C4-2B (cell line): ENCODE results near the gene RTN3.

Experiments
- H3K27ac ChIP-seq: fragments of 450-650 bp; 2 replicates; pipeline ENCODE4 v1.5.1; 2017
- ZFX ChIP-seq: fragments of 450-650 bp; IDR thresholded peaks from 2 replicates; pipeline ENCODE4 v1.6.1; 2017
- TF ChIP-seq, protein P1 (sequence below): fragments of 450-650 bp; conservative IDR thresholded peaks from 2 replicates; pipeline ENCODE4 v1.5.1; 2017; ENCODE audit warnings: mild to moderate bottlenecking

The RTN3 gene

DNA sequence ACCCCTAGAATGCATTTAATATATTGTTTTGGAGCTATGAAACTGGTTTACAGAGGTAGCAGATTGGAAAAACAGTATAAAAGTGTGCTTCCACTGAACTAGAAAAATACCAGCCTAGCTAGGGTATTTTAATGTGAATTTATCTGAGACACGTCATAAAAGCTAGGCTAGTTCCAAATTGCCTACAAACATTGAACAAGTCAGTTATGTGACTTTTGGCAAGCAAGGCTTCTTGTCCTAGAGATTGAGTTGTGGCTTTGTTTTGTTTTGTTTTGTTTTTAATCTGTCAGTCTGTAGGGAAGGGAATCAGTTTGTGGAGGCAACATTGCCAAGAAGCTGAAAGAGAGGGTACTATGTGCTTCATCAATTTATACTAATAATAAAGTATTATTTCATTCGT, 24.2 kb downstream of the RTN3 start:
- TF ChIP-seq ZFX: no peak
- TF ChIP-seq, protein P1, sequence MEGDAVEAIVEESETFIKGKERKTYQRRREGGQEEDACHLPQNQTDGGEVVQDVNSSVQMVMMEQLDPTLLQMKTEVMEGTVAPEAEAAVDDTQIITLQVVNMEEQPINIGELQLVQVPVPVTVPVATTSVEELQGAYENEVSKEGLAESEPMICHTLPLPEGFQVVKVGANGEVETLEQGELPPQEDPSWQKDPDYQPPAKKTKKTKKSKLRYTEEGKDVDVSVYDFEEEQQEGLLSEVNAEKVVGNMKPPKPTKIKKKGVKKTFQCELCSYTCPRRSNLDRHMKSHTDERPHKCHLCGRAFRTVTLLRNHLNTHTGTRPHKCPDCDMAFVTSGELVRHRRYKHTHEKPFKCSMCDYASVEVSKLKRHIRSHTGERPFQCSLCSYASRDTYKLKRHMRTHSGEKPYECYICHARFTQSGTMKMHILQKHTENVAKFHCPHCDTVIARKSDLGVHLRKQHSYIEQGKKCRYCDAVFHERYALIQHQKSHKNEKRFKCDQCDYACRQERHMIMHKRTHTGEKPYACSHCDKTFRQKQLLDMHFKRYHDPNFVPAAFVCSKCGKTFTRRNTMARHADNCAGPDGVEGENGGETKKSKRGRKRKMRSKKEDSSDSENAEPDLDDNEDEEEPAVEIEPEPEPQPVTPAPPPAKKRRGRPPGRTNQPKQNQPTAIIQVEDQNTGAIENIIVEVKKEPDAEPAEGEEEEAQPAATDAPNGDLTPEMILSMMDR: no peak
- H3K27ac ChIP-seq: no peak overlapping the region

DNA sequence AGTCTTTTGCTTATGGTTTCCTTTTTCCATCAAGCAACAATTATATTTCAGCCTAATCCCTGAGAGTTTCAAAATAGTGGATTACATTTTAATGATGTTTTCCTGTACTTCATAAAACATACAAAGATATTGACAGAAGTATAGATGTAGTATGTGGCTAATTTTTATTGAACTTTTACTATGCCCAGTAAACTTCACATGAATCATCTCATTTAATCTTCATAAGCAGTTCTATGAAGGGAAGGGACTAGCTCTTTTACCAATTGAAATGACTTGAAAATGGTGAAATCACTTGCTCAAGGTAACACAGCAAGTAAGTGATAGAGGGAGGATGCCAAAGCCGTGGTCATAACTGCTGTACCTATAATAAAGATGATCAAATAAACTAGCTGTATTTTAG, 27.5 kb downstream of the RTN3 start:
- TF ChIP-seq, protein P1: no peak
- no peak for TF ChIP-seq ZFX
- H3K27ac ChIP-seq: no peak overlapping the region

DNA sequence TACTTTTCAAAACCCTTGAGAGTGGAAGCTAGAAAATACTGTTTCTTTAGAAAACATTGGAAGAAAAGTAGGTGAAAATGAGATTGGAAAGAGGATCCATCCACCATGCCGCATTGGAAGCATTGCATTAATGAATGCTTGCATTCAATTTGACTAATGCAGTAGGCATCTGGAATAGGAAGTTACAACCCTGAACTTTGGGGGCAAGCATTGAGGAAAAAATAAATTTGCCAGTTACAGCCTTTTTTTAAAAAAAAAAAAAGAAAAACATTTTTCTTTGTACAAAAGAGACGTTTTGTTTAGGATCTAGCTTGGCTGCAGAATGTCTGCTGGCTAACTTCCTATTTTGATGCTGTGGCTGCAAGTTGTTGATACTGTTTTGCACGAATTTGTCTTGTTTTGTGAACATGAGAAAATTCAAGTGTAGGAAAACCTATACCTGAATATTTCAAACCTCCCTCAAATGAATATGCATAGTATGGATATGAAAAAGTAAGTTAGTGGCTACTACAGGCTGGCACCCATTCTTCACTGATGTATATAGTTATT, 28.1 kb downstream of the RTN3 start:
- no peak overlapping the region for H3K27ac ChIP-seq
- TF ChIP-seq, protein P1: no peak
- TF ChIP-seq ZFX: no peak

DNA sequence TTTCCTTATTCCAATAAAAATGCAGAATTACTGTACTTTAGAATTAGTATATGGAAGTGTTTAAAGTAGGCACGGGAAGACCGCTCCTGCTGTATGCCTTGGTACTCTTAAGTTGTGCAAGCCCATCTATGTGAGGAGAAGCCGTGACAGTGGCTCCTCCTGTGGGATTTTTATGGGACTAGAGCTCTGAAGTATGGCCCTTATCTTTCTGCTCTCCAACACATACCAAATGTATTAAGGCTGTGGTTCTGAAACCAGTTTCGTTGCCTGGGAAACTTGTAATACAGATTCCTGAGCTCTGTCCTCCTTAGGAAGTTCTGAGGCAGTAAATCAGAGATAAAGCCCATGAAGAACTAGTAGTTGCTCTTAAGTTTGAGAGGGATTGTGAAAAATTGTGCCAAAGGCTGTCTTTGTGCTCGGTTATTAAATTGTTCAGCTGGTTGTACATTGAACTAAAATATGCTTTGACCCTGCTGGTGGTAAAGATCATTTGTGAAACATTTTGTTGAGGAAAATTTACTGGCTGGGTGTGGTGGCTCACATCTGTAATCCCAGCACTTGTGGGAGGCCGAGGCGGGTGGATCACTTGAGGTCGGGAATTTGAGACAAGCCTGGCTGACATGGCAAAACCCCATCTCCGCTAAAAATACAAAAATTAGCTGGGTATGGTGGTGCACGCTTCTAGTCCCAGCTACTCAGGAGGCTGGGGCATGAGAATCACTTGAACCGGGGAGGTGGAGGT, 29.3 kb downstream of the RTN3 start:
- H3K27ac ChIP-seq: no peak overlapping the region
- TF ChIP-seq ZFX: no peak
- TF ChIP-seq, protein P1: no peak

DNA sequence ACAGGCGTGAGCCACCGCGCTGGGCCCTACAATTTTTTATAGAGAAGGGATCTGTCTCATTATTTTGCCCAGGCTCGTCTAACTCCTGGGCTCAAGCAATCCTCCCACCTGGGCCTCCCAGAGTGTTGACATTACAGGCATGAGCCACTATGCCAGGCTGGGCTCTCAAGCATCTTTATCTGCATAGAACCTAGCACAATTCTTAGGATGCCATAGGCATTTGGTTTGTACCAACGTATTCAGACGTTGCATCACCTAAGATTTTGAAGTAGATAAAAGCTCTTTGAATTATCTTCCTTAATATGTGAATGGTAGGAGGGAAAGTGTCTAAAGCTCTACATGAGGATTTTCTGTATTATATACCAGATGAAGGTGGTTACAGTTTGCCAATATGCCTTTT, 30.5 kb downstream of the RTN3 start:
- H3K27ac ChIP-seq: no peak overlapping the region
- TF ChIP-seq ZFX: no peak
- TF ChIP-seq, protein P1: no peak

DNA sequence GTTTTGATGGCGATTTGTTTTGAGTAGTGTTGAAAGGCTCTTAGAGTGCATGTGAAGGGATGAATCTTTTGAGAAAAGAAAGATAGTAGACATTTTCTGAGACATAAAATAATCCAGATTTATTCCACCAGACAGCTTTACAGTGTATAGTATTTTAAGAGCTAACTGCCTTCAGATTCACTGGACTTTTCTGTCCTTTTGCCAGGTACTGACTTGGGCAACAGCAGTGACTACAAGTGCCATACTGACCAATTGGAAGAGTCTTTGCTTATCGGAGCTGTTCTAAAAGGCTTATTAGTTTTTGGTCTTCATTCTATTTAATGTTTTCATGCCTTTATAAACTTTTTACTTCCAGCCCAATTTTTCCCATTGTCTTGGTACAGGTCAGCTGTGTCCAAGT, 32.5 kb downstream of the RTN3 start:
- TF ChIP-seq, protein P1: no peak
- TF ChIP-seq ZFX: no peak
- no peak overlapping the region for H3K27ac ChIP-seq

DNA sequence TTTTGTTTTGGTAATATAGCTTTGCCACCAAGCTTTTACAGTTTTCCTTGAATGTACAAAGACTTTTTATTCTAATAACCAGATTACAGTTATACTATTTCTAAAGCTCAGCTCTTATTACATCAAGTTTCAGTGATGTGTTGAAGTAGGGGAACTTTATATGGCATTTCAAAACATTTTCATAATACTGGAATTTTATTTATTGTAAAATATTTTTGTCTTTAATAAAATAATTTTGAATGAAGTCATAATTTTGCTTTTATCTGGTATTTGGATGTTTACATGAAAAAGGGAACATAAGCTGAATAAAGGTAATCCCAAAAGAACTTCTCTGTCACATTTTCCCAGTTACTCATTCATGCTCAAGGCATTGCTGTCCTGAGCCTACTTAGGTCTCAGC, 34.7 kb downstream of the RTN3 start:
- no peak overlapping the region for H3K27ac ChIP-seq
- TF ChIP-seq, protein P1: no peak
- TF ChIP-seq ZFX: no peak
